GM20000 (cell line): ENCODE data around the gene HTT.

Experiments
- DNase-seq: peaks from one replicate; pipeline ENCODE4 v3.0.0; 2012; ENCODE audit warnings: low spot score
- CTCF ChIP-seq: IDR thresholded peaks from 2 replicates; pipeline ENCODE4 v1.5.1; 2012; ENCODE audit warnings: mild to moderate bottlenecking, control low read depth; ENCODE audit errors: extremely low read depth, missing control alignments

Gene HTT

GRCh38 chr4:3290889-3291321 is 216.4 kb downstream of the HTT start:
- TF ChIP-seq CTCF, result no peak
- no peak for DNase-seq

GRCh38 chr4:3291411-3291968 is 217.0 kb downstream of the HTT start:
- no peak for TF ChIP-seq CTCF

GRCh38 chr4:3291969-3292570 is 217.6 kb downstream of the HTT start:
- no peak for TF ChIP-seq CTCF
- no peak for DNase-seq

More at GRCh38 chr4:3291411-3291968, 217.0 kb downstream of the HTT start:
- DNase-seq, result no peak

GRCh38 chr4:3292571-3293400 is 218.3 kb downstream of the HTT start, which contains the start of gene RGS12:
RGS12 (plus strand) TSS chr4:3293021; CDS start chr4:3316171, 23,150 bp downstream.
- DNase-seq, result peak; percentile 99
- TF ChIP-seq CTCF, result no peak
